Endothelial cell (in vitro differentiated cells): ENCODE data around the gene ADAMTS12. TPM values are rescaled to one million over a fixed set of nuclear protein-coding genes. Genes with fewer than 3 reads are reported as not detected.

Experiments
- DNase-seq: peaks from one replicate; pipeline ENCODE4 v3.0.0; 2021; ENCODE audit warnings: low spot score
- H3K27ac Mint-ChIP-seq: one replicate; pipeline ENCODE4 v1.8.0; 2021; ENCODE audit warnings: mixed read lengths, inconsistent platforms; ENCODE audit not compliant: unreplicated experiment
- H3K27me3 Mint-ChIP-seq: one replicate; pipeline ENCODE4 v1.8.0; 2021; ENCODE audit warnings: mild to moderate bottlenecking, moderate library complexity, mixed read lengths, inconsistent platforms; ENCODE audit not compliant: unreplicated experiment
- H3K36me3 Mint-ChIP-seq: one replicate; pipeline ENCODE4 v1.8.0; 2021; ENCODE audit warnings: mild to moderate bottlenecking, low read depth, mixed read lengths, inconsistent platforms; ENCODE audit not compliant: unreplicated experiment
- H3K4me1 Mint-ChIP-seq: one replicate; pipeline ENCODE4 v1.8.0; 2021; ENCODE audit warnings: mild to moderate bottlenecking, mixed read lengths, inconsistent platforms; ENCODE audit not compliant: unreplicated experiment
- H3K4me3 Mint-ChIP-seq: one replicate; pipeline ENCODE4 v1.8.0; 2021; ENCODE audit warnings: mild to moderate bottlenecking, mixed read lengths, inconsistent platforms; ENCODE audit not compliant: unreplicated experiment
- H3K9me3 Mint-ChIP-seq: one replicate; pipeline ENCODE4 v1.8.0; 2021; ENCODE audit warnings: mixed read lengths, inconsistent platforms; ENCODE audit not compliant: unreplicated experiment
- CTCF ChIP-seq: fragments of 200-600 bp; sonication (generic); IDR thresholded peaks from one replicate; pipeline ENCODE4 v1.5.0; 2021; ENCODE audit warnings: antibody characterized with exemption; ENCODE audit not compliant: unreplicated experiment
- total RNA-seq: library from RNA; stranded (reverse); fragmentation: NEBNext Ultra II Directional; extraction: Animal tissue kit (Norgen Biotek cat#: 25700); gene quantifications from one replicate; pipeline ENCODE4 v1.2.1, GENCODE V29; 2021; ENCODE audit not compliant: unreplicated experiment

The ADAMTS12 gene
- total RNA-seq, 1 donor from 2014 or later, result 9.8 TPM

- Mint-ChIP-seq H3K4me1 (no peaks in the 10 kb centered on the region), H3K27ac (no peak overlapping the region), H3K27me3 (no peaks in the 10 kb centered on the region), H3K4me3 (no peak overlapping the region), H3K36me3 (no peaks in the 10 kb centered on the region), H3K9me3 (no peaks in the 10 kb centered on the region)
- TF ChIP-seq CTCF, result no peak
- no peak for DNase-seq
These were observed 110.5 kb downstream of the ADAMTS12 start for GRCh38 chr5:33781286-33781685.

- H3K27ac Mint-ChIP-seq, result no peak overlapping the region
- no peaks in the 10 kb centered on the region for H3K36me3 Mint-ChIP-seq
- no peaks in the 10 kb centered on the region for H3K4me1 Mint-ChIP-seq
- DNase-seq, result no peak
- H3K4me3 Mint-ChIP-seq, result no peak overlapping the region
- H3K27me3 Mint-ChIP-seq, result no peaks in the 10 kb centered on the region
- no peaks in the 10 kb centered on the region for H3K9me3 Mint-ChIP-seq
- no peak for TF ChIP-seq CTCF
These were observed 115.6 kb downstream of the ADAMTS12 start for GRCh38 chr5:33776151-33776660.

GRCh38 chr5:33774341-33774740 is 117.4 kb downstream of the ADAMTS12 start:
- Mint-ChIP-seq H3K27ac (no peak overlapping the region), H3K4me1 (peaks cover 2% of the 10 kb centered on the region), H3K4me3 (no peak overlapping the region)

GRCh38 chr5:33772380-33772897 is 119.4 kb downstream of the ADAMTS12 start:
- Mint-ChIP-seq H3K9me3 (no peaks in the 10 kb centered on the region), H3K27me3 (no peaks in the 10 kb centered on the region), H3K4me1 (peaks cover 2% of the 10 kb centered on the region), H3K4me3 (no peak overlapping the region), H3K36me3 (no peaks in the 10 kb centered on the region), H3K27ac (no peak overlapping the region)
- DNase-seq, result no peak
- TF ChIP-seq CTCF, result no peak

More at GRCh38 chr5:33774341-33774740, 117.4 kb downstream of the ADAMTS12 start:
- no peaks in the 10 kb centered on the region for H3K27me3 Mint-ChIP-seq
- no peaks in the 10 kb centered on the region for H3K9me3 Mint-ChIP-seq
- no peaks in the 10 kb centered on the region for H3K36me3 Mint-ChIP-seq
- no peak for TF ChIP-seq CTCF
- no peak for DNase-seq

- Mint-ChIP-seq H3K4me1 (peaks cover 5% of the 10 kb centered on the region), H3K9me3 (no peaks in the 10 kb centered on the region), H3K27ac (no peak overlapping the region), H3K4me3 (no peak overlapping the region), H3K27me3 (no peaks in the 10 kb centered on the region), H3K36me3 (no peaks in the 10 kb centered on the region)
- TF ChIP-seq CTCF, result no peak
- DNase-seq, result no peak
These were observed 121.8 kb downstream of the ADAMTS12 start for GRCh38 chr5:33769968-33770367.
